ENCODE results near the gene GSTO1.

GSTO1 gene

GRCh38 chr10:104297697-104298660, 43.3 kb downstream of the GSTO1 start:
- H3K27ac Mint-ChIP-seq, result no peak overlapping the region
- peaks cover 11% of the 10 kb centered on the region for H3K9me3 Mint-ChIP-seq
- peaks cover 11% of the 10 kb centered on the region for H3K27me3 Mint-ChIP-seq
- H3K4me1 Mint-ChIP-seq (ENCODE audit: low read depth), result peaks cover 15% of the 10 kb centered on the region
- intact Hi-C loops (cut with micrococcal nuclease), result no loop called here
- no peaks in the 10 kb centered on the region for H3K36me3 Mint-ChIP-seq (ENCODE audit: low read depth)
- no peak overlapping the region for H3K4me3 Mint-ChIP-seq

DNA sequence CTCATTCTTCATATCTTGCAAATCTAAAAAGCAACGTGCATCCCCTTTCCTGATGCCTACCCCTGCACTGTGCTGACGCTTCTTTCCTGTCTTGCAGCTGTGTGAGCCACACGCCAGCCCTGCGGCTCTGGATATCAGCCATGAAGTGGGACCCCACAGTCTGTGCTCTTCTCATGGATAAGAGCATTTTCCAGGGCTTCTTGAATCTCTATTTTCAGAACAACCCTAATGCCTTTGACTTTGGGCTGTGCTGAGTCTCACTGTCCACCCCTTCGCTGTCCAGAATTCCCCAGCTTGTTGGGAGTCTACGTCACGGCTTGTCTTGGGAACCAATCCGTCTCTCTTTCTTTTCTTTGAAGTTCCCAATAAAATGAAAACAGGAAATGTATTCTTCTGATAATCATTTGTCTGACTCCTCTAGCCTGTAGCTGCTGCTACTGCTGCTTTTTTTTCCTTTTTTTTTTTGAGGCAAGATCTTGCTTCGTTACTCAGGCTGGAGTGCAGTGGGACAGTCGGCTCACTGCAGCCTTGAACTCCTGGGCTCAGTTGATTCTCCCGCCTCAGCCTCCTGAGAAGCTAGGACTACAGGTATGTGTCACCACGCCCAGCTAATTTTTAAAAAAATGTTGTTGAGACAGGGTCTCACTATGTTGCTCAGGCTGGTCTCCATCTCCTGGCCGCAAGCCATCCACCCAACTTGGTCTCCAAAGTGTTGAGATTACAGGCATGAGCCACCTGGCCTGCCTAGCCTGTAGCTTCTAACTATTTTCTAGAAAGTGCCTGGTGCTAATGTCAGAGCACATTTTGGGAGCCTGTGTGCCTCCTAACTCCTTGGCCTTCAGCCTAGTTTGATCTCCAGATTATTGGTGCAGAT, 44.6 kb downstream of the GSTO1 start:
- Mint-ChIP-seq H3K9me3 (peaks cover 11% of the 10 kb centered on the region), H3K27ac (no peak overlapping the region), H3K36me3 (ENCODE audit: low read depth) (no peaks in the 10 kb centered on the region), H3K4me3 (no peak overlapping the region), H3K4me1 (ENCODE audit: low read depth) (peaks cover 19% of the 10 kb centered on the region), H3K27me3 (peaks cover 11% of the 10 kb centered on the region)
- intact Hi-C loops (cut with micrococcal nuclease), result no loop called here

- peaks cover 23% of the 10 kb centered on the region for H3K4me1 Mint-ChIP-seq (ENCODE audit: low read depth)
- no peak overlapping the region for H3K4me3 Mint-ChIP-seq
- peaks cover 10% of the 10 kb centered on the region for H3K27me3 Mint-ChIP-seq
- intact Hi-C loops (cut with micrococcal nuclease), result no loop called here
- no peaks in the 10 kb centered on the region for H3K36me3 Mint-ChIP-seq (ENCODE audit: low read depth)
- no peak overlapping the region for H3K27ac Mint-ChIP-seq
- H3K9me3 Mint-ChIP-seq, result peaks cover 11% of the 10 kb centered on the region
These were observed 45.5 kb downstream of the GSTO1 start for GRCh38 chr10:104300002-104300735.

GRCh38 chr10:104300736-104301292, 46.1 kb downstream of the GSTO1 start:
- no peak overlapping the region for H3K27ac Mint-ChIP-seq
- peaks cover 27% of the 10 kb centered on the region for H3K4me1 Mint-ChIP-seq (ENCODE audit: low read depth)
- intact Hi-C loops (cut with micrococcal nuclease), result no loop called here
- no peaks in the 10 kb centered on the region for H3K36me3 Mint-ChIP-seq (ENCODE audit: low read depth)
- peaks cover 11% of the 10 kb centered on the region for H3K9me3 Mint-ChIP-seq
- H3K27me3 Mint-ChIP-seq, result peaks cover 9% of the 10 kb centered on the region
- H3K4me3 Mint-ChIP-seq, result no peak overlapping the region

DNA sequence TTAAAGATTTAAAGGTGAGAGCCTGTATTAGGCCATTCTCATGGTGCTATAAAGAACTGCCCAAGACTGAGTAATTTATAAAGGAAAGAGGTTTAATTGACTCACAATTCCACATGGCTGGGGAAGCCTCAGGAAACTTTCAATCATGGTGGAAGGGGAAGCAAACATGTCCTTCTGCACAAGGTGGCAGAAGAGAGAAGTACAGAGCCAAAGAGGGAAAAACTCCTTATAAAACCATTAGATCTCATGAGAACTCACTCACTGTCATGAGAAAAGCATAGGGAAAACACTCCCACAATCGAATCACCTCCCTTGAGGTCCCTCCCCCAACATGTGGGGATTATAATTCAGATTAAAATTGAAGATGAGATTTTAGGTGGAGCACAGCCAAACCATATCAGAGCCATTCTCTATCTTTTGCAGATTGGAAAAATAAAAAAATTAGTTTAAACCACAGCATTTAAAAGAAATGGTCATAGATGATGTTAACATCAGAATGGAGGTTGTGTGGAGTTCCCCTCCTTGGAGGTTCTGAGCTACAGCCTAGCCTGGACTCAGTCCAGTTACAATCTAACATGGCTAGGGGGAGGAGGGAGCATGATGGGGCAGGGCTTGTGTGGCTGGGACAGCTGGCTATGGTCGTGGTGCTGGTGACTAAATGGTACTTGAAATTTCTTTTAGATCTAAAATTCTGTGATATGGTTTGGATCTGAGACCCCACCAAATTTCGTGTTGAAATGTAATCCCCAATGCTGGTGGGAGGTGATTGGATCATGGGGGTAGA, 47.4 kb downstream of the GSTO1 start:
- Mint-ChIP-seq H3K27me3 (peaks cover 9% of the 10 kb centered on the region), H3K4me1 (ENCODE audit: low read depth) (peaks cover 30% of the 10 kb centered on the region), H3K27ac (no peak overlapping the region), H3K4me3 (no peak overlapping the region), H3K36me3 (ENCODE audit: low read depth) (no peaks in the 10 kb centered on the region), H3K9me3 (peaks cover 11% of the 10 kb centered on the region)
- intact Hi-C loops (cut with micrococcal nuclease), result no loop called here

DNA sequence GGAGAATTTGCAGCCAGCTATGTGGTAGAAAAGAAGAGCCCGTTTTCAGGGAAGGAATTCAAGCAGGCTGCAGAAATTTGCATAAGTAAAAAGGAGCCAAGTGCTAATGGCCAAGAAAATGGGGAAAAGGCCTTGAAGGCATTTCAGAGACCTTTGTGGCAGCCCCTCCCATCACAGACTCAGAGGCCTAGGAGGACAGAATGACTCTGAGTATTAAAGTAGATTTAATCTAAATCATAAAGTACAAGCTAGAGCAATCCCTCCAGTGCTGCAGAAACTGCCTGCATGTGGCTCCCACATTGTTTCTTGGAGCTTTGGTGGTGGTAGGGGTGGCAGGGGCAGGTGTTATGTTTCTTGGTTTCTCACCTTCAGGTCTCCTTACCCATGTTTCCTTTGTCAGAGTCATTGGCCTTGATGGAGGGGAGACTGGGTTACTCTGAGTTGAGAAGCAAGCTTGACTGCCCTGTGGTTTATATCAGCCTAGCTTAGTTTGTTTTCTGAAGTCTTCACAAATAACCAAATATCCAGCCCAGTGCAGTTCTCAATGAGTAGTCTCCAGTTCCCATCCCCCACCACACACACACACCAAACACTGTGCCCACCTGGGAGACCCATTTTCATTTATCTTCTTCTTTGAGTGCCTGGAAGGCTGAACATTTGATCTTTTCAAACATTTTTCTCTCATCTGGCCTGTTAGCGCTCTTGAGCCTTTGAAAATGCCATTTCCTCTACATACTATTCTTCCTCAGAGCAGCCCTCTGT, 49.1 kb downstream of the GSTO1 start:
- no peak overlapping the region for H3K4me3 Mint-ChIP-seq
- peaks cover 9% of the 10 kb centered on the region for H3K27me3 Mint-ChIP-seq
- intact Hi-C loops (cut with micrococcal nuclease), result no loop called here
- H3K27ac Mint-ChIP-seq, result no peak overlapping the region
- H3K36me3 Mint-ChIP-seq (ENCODE audit: low read depth), result peaks cover under 1% of the 10 kb centered on the region
- H3K9me3 Mint-ChIP-seq, result peaks cover 11% of the 10 kb centered on the region
- H3K4me1 Mint-ChIP-seq (ENCODE audit: low read depth), result peaks cover 30% of the 10 kb centered on the region

GRCh38 chr10:104304356-104304745, 49.7 kb downstream of the GSTO1 start:
- Mint-ChIP-seq H3K4me3 (no peak overlapping the region), H3K9me3 (peaks cover 11% of the 10 kb centered on the region), H3K4me1 (ENCODE audit: low read depth) (peaks cover 30% of the 10 kb centered on the region), H3K27ac (no peak overlapping the region), H3K36me3 (ENCODE audit: low read depth) (peaks cover 7% of the 10 kb centered on the region), H3K27me3 (peaks cover 6% of the 10 kb centered on the region)
- intact Hi-C loops (cut with micrococcal nuclease), result no loop called here

- H3K27me3 Mint-ChIP-seq, result peaks cover 4% of the 10 kb centered on the region
- intact Hi-C loops (cut with micrococcal nuclease), result loop anchor here (1.0 kb wide), 2 partner anchors 33 to 44 kb away; partner anchors contain the start of gene ITPRIP
- no peak overlapping the region for H3K27ac Mint-ChIP-seq
- H3K4me1 Mint-ChIP-seq (ENCODE audit: low read depth), result peaks cover 30% of the 10 kb centered on the region
- H3K4me3 Mint-ChIP-seq, result no peak overlapping the region
- peaks cover 10% of the 10 kb centered on the region for H3K36me3 Mint-ChIP-seq (ENCODE audit: low read depth)
- peaks cover 11% of the 10 kb centered on the region for H3K9me3 Mint-ChIP-seq
These were observed 50.2 kb downstream of the GSTO1 start for GRCh38 chr10:104304927-104305326.

GRCh38 chr10:104306897-104307296, 52.2 kb downstream of the GSTO1 start:
- Mint-ChIP-seq H3K4me1 (ENCODE audit: low read depth) (peaks cover 23% of the 10 kb centered on the region), H3K9me3 (peaks cover 6% of the 10 kb centered on the region), H3K36me3 (ENCODE audit: low read depth) (peaks cover 30% of the 10 kb centered on the region), H3K27ac (no peak overlapping the region), H3K4me3 (no peak overlapping the region), H3K27me3 (peaks cover 1% of the 10 kb centered on the region)
- intact Hi-C loops (cut with micrococcal nuclease), result no loop called here

- intact Hi-C loops (cut with micrococcal nuclease), result no loop called here
- peaks cover 39% of the 10 kb centered on the region for H3K36me3 Mint-ChIP-seq (ENCODE audit: low read depth)
- no peak overlapping the region for H3K4me3 Mint-ChIP-seq
- peaks cover 1% of the 10 kb centered on the region for H3K27me3 Mint-ChIP-seq
- peaks cover 32% of the 10 kb centered on the region for H3K4me1 Mint-ChIP-seq (ENCODE audit: low read depth)
- H3K9me3 Mint-ChIP-seq, result no peaks in the 10 kb centered on the region
- H3K27ac Mint-ChIP-seq, result no peak overlapping the region
These were observed 53.1 kb downstream of the GSTO1 start for GRCh38 chr10:104307576-104308438.

DNA sequence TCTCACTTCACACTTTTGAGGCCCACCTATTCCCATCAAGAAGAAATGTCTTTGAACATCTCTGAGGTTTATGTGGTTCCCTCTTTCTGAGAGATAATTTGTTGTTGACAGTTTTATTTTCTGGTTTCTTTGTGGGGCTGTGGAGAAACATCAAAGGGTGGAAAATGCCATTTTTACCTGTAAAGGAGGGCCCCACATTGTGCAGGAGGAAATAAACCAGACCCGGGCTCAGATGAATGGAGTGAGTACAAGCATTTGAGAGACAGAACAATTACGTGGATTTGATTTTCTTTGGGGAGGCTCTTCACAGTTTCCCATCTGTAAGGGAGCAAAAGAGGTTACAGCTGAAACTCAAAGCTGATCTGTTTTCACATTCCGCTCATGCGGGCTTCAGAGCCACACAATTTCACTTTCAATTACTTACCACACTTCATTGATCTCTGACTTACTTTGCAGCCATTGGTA, 53.8 kb downstream of the GSTO1 start:
- intact Hi-C loops (cut with micrococcal nuclease), result no loop called here
- H3K4me1 Mint-ChIP-seq (ENCODE audit: low read depth), result peaks cover 26% of the 10 kb centered on the region
- no peak overlapping the region for H3K4me3 Mint-ChIP-seq
- peaks cover 1% of the 10 kb centered on the region for H3K27me3 Mint-ChIP-seq
- no peak overlapping the region for H3K27ac Mint-ChIP-seq
- H3K36me3 Mint-ChIP-seq (ENCODE audit: low read depth), result peaks cover 46% of the 10 kb centered on the region
- H3K9me3 Mint-ChIP-seq, result no peaks in the 10 kb centered on the region

Data from dendritic cell treated with granulocyte-macrophage colony-stimulating factor and Interleukin-4, amounts not matched to agents 40 ng/mL and 50 ng/mL, for 4 days (primary cell).